Suprapubic skin (tissue), 4 donors: ENCODE measurements around the gene RPS6KA6. TPM values are rescaled to one million over a fixed set of nuclear protein-coding genes. Genes with fewer than 3 reads are reported as not detected.

Experiments used
- DNase-seq, 2 donors: peaks; one replicate each; pipeline ENCODE4 v3.0.0-alpha.2; 2019; ENCODE audit warnings: low spot score in 2 of 2
- H3K27ac ChIP-seq: fragments of 200-600 bp; sonication (generic); one replicate; pipeline ENCODE4 v1.5.1; 2019
- H3K27me3 ChIP-seq: fragments of 200-600 bp; sonication (generic); one replicate; pipeline ENCODE4 v1.5.1; 2019
- H3K36me3 ChIP-seq: fragments of 200-600 bp; sonication (generic); one replicate; pipeline ENCODE4 v1.5.1; 2019
- H3K4me1 ChIP-seq: fragments of 200-600 bp; sonication (generic); one replicate; pipeline ENCODE4 v1.5.1; 2019
- H3K4me3 ChIP-seq: fragments of 200-600 bp; sonication (generic); one replicate; pipeline ENCODE4 v1.5.1; 2019; ENCODE audit warnings: mild to moderate bottlenecking
- H3K9me3 ChIP-seq: fragments of 200-600 bp; sonication (generic); one replicate; pipeline ENCODE4 v1.5.1; 2019
- CTCF ChIP-seq, 2 donors: fragments of 200-600 bp in 1 of 2; fragments of 450-650 bp in 1 of 2; sonication (generic) in 1 of 2; IDR thresholded peaks; one replicate each; pipeline ENCODE4 v1.5.1; 2016 to 2019; ENCODE audit warnings: antibody characterized with exemption in 2 of 2, mild to moderate bottlenecking in 1 of 2, moderate library complexity in 1 of 2
- EP300 ChIP-seq: sonication (generic); formaldehyde crosslinking; IDR thresholded peaks from one replicate; pipeline ENCODE4 v1.6.1; 2017; ENCODE audit warnings: antibody characterized with exemption
- POLR2A ChIP-seq, 2 donors: fragments of 450-650 bp; IDR thresholded peaks; one replicate each; pipeline ENCODE4 v1.6.1; 2017; ENCODE audit warnings: antibody characterized with exemption in 2 of 2, mild to moderate bottlenecking in 2 of 2, moderate library complexity in 2 of 2
- POLR2AphosphoS5 ChIP-seq, 3 donors: sonication (generic); formaldehyde crosslinking; IDR thresholded peaks; one replicate each; pipeline ENCODE4 v1.6.1; 2017; ENCODE audit warnings: antibody characterized with exemption in 3 of 3
- WGBS: methylation state at CpG from one replicate; pipeline ENCODE4 v1.1.5; 2018; 5-methylcytosine and 5-hydroxymethylcytosine counted together
- total RNA-seq, 4 donors: library from RNA; depleted of rRNA; stranded (reverse); fragments of >200 nt; gene quantifications; one replicate each; pipeline ENCODE4 v1.1.0, GENCODE V29; 2016

The RPS6KA6 gene
- 1 to 10 TPM; 3.1 to 7.0 (median 4.9) TPM for total RNA-seq

- WGBS, result 52% methylated on average over 27 of the region's 81 CpGs
Measured at GRCh38 chrX:84187533-84188319, at the start of gene RPS6KA6. RPS6KA6 (minus strand) TSS chrX:84188199; CDS start chrX:84187899, 300 bp downstream.

GRCh38 chrX:84224741-84225140, 36.7 kb upstream of the RPS6KA6 start:
- no peak for DNase-seq
- WGBS, result 79% methylated on average over 3 of the region's 3 CpGs
- H3K4me1 ChIP-seq, result no peaks in the 10 kb centered on the region
- H3K4me3 ChIP-seq, result no peak overlapping the region
- TF ChIP-seq EP300 (no peak), POLR2A (IDR thresholded peaks at IDR 0.05) (no peak), POLR2AphosphoS5 (IDR thresholded peaks at IDR 0.05) (no peak), CTCF (IDR thresholded peaks at IDR 0.05) (no peak)
- H3K36me3 ChIP-seq, result no peaks in the 10 kb centered on the region
- H3K27me3 ChIP-seq, result no peaks in the 10 kb centered on the region
- H3K9me3 ChIP-seq, result no peaks in the 10 kb centered on the region
- no peak overlapping the region for H3K27ac ChIP-seq

More at GRCh38 chrX:84187533-84188319, at the start of gene RPS6KA6:
- Histone ChIP-seq H3K27me3 (no peaks in the 10 kb centered on the region), H3K4me1 (no peaks in the 10 kb centered on the region), H3K4me3 (peak within 1 kb of the TSS; percentile 62), H3K36me3 (no peaks in the 10 kb centered on the region), H3K27ac (peak within 1 kb of the TSS; percentile 29), H3K9me3 (no peaks in the 10 kb centered on the region)
- DNase-seq, result peak; percentile 62 to 72
- no peak for TF ChIP-seq POLR2A (IDR thresholded peaks at IDR 0.05)
- no peak for TF ChIP-seq CTCF (IDR thresholded peaks at IDR 0.05)
- TF ChIP-seq POLR2AphosphoS5 (IDR thresholded peaks at IDR 0.05), result no peak
- no peak for TF ChIP-seq EP300

- Histone ChIP-seq H3K9me3 (no peaks in the 10 kb centered on the region), H3K4me3 (no peak overlapping the region), H3K27ac (no peak overlapping the region), H3K4me1 (no peaks in the 10 kb centered on the region), H3K27me3 (no peaks in the 10 kb centered on the region), H3K36me3 (no peaks in the 10 kb centered on the region)
- no peak for TF ChIP-seq EP300
- TF ChIP-seq CTCF (IDR thresholded peaks at IDR 0.05), result no peak
- TF ChIP-seq POLR2AphosphoS5 (IDR thresholded peaks at IDR 0.05), result no peak
- TF ChIP-seq POLR2A (IDR thresholded peaks at IDR 0.05), result no peak
- no peak for DNase-seq
Measured at GRCh38 chrX:84223261-84223660, 35.3 kb upstream of the RPS6KA6 start.

GRCh38 chrX:84221181-84221580, 33.2 kb upstream of the RPS6KA6 start:
- H3K36me3 ChIP-seq, result no peaks in the 10 kb centered on the region
- no peak overlapping the region for H3K4me3 ChIP-seq
- no peaks in the 10 kb centered on the region for H3K4me1 ChIP-seq
- TF ChIP-seq EP300, result no peak
- no peak for TF ChIP-seq POLR2A (IDR thresholded peaks at IDR 0.05)
- TF ChIP-seq CTCF (IDR thresholded peaks at IDR 0.05), result no peak
- TF ChIP-seq POLR2AphosphoS5 (IDR thresholded peaks at IDR 0.05), result no peak
- 47% methylated on average over 2 of the region's 2 CpGs for WGBS
- no peak overlapping the region for H3K27ac ChIP-seq
- H3K27me3 ChIP-seq, result no peaks in the 10 kb centered on the region
- DNase-seq, result no peak
- H3K9me3 ChIP-seq, result no peaks in the 10 kb centered on the region

GRCh38 chrX:84219551-84219950, 31.6 kb upstream of the RPS6KA6 start:
- no peak overlapping the region for H3K27ac ChIP-seq
- H3K9me3 ChIP-seq, result no peaks in the 10 kb centered on the region
- DNase-seq, result no peak
- WGBS, result 42% methylated on average over 1 of the region's 1 CpG
- no peak overlapping the region for H3K4me3 ChIP-seq
- no peaks in the 10 kb centered on the region for H3K4me1 ChIP-seq
- no peaks in the 10 kb centered on the region for H3K36me3 ChIP-seq
- no peaks in the 10 kb centered on the region for H3K27me3 ChIP-seq
- TF ChIP-seq EP300, result no peak
- no peak for TF ChIP-seq POLR2AphosphoS5 (IDR thresholded peaks at IDR 0.05)
- no peak for TF ChIP-seq CTCF (IDR thresholded peaks at IDR 0.05)
- TF ChIP-seq POLR2A (IDR thresholded peaks at IDR 0.05), result no peak
